ENCODE data around the gene PMEL.

The PMEL gene

DNA sequence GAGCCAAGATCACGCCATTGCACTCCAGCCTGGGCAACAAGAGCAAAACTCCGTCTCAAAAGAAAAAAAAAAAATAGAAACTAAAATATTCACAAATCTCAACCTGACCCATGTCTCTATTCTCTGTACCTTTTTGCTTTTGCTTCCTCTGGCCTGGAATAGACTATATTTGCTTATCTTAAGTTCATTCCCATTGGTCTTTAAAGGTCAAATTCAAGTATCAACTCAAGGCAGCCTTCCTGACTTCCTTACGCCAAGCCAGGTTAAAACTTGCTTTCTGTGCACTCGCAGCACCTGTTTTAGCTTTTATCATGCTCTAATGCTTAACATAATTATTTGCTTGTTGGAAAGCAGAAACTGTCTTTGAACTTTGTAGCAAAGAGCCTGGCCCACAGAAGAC lies 52.9 kb downstream of the PMEL start:
- no peak for DNase-seq

DNA sequence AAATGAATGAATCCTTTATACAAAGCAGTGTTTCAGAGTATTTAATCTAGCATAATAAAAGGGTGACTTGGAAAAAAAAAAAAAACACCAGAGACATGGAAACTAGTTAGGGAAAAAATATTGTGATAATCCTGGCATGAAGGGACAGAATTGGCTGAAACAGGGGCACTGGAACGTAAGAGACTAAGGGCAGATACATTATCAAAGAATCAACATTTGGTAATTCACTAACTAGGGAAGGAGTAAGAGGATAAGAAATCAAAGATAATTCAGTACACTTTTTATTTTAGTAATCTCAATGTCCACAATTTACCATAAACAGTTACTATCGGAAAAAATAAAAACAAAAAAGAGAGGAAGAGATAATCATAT lies 56.3 kb downstream of the PMEL start:
- DNase-seq, result no peak

DNA sequence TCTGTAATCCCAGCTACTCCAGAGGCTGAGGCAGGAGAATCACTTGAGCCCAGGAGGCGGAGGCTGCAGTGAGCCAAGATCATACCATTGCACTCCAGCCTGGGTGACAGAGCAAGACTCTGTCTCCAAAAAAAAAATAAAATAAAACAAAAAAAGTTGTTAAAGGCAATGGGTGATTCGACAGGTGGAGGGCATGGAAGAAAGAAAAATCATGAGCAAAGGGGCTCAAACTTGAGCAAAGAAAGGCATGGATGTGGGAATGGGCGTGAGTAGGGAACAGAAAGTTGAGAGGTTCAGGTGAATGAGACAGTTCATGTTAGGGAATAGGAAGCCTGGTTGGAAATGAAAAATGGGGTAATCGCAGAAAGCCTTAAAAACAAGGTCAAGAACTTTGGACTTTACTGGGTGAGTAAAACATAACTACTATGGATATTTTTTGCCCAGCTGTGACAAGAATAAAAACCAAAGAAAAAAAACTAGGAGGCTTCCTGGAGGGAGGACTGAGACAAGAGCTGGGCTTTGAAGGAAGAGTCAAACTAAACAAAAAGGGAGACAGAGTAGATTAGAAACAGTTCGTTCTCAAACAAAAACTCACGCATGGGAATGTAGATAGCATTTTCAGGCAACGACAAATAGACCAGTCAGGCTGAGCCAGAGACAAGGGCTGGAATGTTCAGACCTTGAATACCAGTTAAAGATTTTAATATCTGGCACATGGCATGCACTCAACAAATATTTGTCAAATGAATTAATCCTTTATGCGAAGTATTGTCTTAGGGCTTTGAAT lies 56.9 kb downstream of the PMEL start:
- DNase-seq, result no peak

DNA sequence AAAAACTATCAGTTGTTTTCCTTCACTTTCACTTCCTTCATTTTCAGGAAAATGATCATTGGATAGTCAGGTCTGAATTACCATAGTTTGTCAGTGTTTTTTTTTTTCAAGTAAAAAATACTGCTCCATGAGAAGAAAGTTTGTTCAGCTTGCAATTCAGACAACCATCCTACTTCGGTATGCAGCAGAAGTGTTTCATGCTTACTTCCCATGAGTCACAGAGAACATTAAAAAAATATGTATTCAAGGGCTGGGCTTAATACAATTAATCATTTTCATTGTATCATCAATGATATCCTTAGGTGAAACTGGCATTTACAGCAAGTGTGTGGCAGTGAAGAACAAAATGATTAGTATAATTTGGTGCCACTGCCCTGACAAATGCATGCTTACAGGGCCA lies 59.8 kb downstream of the PMEL start:
- DNase-seq, result no peak

Data from Kasumi-1 (cell line).